GM18867 (cell line): ENCODE results near the gene BAIAP3.

ENCODE experiments used
- ATAC-seq: cut with Tn5 transposase; IDR thresholded peaks from one replicate; pipeline ENCODE4 v1.9.1; 2021; ENCODE audit warnings: mild to moderate bottlenecking, moderate library complexity; ENCODE audit not compliant: unreplicated experiment

The BAIAP3 gene

DNA sequence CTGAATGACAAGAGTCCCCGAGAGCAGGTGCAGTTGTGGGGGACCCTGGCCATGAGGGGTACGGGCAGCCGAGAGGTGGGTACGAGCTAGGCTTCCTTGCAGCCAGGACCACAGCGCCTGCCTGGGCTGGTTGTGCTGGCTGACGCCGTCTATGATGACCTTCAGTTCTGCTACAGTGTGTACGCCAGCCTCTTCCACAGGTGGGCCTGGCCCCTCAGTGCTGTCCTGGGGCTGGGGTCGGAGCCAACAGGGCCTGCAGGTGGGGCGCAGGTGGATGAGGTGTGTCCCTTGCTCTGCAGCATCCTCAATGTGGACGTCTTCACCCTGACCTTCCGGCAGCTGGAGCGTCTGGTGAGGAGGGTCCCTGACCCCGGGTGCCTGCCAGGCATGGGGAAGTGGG, 11.1 kb downstream of the BAIAP3 start:
- ATAC-seq = no peak

DNA sequence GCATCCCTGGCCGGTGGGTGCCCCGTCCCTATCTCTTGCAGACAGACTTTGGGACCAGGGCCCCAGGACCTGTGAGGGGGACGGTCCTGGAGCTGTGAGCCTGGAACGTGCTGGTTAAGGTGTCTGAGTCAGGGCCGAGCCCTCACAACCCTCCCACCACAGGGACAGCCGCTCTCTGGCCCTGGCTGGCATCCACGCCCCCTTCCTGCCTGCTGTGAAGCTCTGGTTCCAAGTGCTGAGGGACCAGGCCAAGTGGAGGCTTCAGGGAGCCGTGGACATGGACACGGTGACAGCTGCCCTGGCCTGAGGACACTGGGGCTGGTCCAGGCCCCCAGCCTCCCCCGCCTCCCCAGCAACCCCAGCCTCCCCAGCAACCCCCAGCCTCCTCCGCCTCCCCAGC, 11.6 kb downstream of the BAIAP3 start:
- ATAC-seq = no peak

DNA sequence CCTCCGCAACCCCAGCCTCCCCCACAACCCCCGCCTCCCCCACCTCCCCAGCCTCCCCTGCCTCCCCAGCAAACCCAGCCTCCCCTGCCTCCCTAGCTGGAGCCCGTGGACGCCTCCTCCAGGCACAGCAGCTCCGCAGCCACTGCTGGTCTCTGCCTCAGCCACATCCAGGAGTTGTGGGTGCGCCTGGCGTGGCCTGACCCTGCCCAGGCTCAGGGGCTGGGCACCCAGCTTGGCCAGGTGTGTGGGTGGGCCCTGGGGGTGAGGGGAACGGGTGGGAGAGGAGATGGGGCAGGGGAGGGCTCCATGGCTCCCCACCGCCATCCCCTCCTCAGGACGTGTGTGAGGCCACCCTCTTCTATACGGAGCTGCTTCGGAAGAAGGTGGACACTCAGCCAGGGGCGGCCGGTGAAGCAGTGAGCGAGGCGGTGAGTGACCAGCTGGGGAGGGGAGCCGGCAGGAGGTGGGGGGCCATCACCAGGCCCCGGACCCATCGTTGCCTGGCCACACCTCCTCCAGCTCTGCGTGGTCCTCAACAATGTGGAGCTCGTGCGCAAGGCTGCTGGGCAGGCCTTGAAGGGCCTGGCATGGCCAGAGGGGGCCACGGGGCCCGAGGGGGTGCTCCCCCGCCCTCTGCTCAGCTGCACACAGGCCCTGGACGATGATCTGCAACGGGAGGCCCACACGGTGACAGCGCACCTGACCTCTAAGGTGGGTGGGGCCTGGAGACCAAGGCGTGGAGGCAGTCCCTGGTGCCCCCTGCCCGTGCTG, 12.4 kb downstream of the BAIAP3 start:
- no peak for ATAC-seq

DNA sequence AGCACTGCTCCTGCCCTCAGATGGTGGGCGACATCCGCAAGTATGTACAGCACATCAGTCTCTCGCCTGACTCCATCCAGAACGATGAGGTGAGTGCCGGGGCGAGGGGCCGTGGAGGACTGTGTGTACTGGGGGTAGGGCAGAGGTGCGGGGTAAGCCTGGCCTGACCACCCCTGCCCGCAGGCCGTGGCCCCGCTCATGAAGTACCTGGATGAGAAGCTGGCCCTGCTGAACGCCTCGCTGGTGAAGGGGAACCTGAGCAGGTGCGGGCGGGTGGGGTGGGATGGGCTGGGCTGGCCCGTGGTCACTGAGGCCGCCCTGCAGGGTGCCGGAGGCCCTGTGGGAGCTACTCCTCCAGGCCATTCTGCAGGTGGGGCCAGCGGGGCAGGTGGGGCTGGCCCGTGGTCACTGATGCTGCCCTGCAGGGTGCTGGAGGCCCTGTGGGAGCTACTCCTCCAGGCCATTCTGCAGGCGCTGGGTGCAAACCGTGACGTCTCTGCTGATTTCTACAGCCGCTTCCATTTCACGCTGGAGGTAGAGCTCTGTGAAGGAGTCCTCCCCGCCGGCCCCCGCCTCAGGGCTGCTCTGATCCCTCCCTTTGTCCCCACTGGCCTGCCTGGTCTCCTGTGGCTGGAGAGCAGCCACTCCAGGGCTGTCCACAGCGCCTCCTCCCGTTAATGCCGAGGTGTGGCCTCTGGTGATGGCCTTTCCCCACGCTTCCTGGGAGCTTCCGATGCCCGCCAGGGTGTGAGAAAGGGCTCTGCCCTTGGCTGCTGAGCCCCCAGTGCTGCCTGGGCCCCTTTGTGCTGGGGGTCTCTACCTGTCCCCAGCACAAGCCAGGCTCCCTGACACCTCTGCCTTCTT, 13.2 kb downstream of the BAIAP3 start:
- no peak for ATAC-seq

DNA sequence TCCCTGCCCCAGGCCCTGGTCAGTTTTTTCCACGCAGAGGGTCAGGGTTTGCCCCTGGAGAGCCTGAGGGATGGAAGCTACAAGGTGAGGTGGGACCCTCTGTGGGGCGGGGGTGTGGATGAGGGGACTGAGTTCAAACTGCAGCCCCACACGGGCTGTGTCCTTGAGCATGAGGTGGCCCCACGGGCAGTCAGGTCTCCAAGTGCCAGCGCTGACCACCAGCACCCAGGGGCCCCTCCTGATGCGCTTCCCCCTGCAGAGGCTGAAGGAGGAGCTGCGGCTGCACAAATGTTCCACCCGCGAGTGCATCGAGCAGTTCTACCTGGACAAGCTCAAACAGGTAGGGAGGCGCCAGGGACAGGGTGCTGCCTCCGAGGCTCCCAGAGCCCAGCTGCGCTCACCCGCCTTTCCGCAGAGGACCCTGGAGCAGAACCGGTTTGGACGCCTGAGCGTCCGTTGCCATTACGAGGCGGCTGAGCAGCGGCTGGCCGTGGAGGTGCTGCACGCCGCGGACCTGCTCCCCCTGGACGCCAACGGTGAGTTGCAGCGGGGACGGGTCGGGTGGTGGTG, 13.9 kb downstream of the BAIAP3 start:
- no peak for ATAC-seq

DNA sequence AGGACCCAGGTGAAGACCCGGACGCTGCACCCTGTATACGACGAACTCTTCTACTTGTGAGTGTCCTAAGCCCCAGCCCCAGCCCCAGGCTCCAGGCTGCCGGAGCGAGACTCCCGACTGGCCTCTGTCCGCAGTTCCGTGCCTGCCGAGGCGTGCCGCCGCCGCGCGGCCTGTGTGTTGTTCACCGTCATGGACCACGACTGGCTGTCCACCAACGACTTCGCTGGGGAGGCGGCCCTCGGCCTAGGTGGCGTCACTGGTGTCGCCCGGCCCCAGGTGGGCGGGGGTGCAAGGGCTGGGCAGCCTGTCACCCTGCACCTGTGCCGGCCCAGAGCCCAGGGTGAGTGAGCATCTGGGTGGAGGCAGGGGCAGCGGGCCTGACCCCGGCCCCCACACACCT, 14.5 kb downstream of the BAIAP3 start:
- no peak for ATAC-seq

DNA sequence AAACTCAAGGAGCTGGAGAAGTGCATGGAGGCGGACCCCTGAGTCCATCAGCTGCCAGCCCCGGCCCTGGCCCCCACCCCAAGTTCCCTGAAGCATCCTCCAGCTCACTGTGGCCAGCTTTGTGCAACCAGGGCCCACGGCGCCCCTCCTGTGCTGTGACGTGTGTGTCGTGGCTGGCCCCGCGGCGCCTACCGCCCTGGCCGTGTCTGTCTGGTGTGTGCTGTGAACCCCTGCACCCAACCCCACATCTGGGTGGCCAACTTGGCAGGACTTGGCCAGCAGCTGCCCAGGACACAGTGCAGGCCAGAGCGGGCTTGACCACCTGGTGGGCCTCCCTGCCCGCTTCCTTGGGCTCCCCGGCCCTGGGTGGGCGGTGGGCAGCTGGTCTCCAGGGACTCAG, 15.0 kb downstream of the BAIAP3 start:
- ATAC-seq = no peak

DNA sequence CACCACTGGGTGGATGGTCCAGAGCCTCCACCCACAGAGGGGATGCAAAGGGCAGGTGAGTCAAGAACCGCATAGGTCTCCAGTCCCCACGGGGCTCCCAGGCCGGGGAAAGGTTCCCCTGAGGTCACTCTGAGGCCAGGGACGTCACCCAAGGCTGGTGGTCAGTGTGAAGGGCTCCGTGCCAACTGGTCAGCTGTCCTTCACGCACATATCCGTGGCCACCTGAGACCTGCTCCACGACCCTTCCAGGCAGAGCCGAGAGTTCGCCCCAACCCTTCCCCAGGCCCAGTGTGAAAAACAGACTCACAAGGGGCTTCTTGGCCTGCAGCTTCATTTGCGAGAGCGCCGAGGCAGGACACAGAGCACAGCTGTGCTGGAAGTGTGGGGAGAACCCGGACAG, 15.5 kb downstream of the BAIAP3 start:
- ATAC-seq = no peak

DNA sequence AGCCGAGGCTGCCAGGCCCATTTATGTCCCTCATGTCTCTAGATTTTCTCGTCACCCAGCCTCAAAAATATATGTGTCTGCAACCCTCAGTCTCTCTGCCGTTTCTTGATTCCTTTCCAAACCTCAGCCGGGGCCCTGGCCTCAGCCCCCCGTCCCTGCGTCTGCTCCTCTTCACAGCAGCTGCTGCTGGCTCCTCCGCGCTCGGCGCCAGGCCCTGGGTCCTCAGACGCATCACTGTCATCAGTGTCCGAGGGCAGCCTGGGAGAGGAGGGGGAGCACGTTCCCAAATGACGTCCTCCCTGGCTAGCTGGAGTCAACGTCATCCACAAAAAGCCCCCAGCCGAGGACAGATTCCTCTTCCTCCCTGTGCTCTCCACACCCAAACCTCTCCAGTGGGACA, 15.9 kb downstream of the BAIAP3 start:
- no peak for ATAC-seq

DNA sequence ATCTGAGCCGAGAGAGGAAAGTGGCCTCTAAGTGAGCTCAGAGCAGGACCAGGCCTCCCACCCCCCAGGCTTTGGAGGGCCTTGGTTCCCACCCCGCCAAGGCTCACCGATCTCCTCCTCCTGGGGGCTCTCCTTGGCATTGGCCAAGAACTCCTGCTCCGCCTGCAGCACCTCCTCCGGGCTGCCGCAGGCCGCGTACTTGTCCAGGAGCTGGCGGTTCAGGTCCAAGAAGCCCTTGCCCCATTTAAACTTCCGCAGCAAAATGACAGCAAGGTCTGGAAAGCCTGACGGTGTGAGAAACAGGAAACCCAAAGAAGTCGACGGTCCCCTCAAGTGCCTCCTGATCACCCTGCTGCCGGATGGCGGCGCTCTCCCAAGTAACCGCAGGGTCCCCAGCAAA, 16.5 kb downstream of the BAIAP3 start:
- ATAC-seq = no peak

DNA sequence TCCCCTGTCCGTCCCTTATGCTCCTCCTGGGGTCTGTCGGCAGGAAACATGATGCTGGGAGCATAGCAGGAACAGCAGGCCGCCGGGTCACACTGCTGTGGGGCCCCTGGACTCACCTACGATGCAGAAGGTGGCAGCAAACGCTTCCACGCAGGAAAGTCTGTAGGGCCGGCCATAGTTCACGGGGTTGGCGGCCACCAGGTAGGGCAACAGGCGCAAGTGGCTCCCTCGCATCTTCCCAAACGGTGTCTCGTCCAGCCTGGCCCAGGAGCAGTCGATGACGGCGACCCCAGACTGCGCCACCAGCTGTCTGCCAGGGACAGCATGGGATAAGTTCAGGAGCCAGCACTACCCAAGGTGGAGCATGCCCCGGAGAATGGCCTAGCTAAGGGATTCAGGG, 17.2 kb downstream of the BAIAP3 start:
- ATAC-seq = no peak

DNA sequence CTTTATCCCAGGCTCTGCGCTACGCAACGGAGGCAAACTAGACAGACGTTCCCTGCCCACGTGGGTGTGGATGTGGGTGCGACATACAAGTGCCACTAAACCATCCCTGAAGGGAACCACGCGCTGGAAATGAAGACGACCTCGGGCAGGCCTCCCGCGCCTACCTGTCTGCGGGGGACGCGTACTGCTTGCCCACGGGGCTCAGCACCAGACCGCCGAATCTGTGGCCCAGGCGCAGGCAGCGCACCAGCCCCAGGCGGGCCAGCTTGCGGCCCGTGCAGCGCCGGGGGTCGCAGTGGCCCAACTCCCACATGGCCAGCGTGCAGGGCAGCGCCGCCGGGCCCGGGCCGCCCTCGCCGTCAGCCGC, 17.8 kb downstream of the BAIAP3 start:
- peak; percentile 14 for ATAC-seq

DNA sequence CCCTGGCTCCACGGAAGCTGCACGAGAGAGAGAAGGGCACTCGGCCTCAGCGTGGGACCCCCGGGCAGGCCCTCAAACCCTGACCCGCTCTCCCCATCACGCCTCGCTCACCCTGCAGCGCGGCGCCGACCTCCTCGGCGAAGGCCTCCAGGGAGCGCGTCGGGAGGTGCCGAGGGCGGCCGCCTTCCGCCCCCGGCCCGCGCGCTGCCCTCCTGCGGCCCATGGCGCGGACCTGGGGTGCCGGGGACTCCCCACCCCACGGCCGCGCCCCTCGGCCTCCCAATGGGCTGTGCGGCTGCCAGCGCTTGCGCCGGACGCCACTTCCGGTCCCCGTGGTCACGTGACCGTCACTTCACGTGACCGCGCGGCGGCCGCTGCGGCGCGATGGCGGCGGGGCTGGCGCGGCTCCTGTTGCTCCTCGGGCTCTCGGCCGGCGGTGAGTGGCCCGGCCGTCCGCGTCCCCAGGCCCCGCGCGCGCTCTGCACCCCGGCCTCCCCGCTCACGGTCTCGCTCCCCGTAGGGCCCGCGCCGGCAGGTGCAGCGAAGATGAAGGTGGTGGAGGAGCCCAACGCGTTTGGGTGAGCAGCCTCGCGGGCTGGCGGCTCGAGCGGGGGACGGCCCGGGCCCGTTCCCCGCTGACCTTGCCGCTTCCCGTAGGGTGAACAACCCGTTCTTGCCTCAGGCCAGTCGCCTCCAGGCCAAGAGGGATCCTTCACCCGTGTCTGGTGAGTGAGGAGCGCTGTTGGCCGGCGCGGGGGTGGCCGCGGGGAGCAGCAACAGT, 18.3 kb downstream of the BAIAP3 start, which contains the start of the genes GNPTG and TSR3:
Gene GNPTG (plus strand): TSS at position 350 of the 781 bp plus-strand sequence. CDS start 35 bp downstream, at position 385.
Gene TSR3 (minus strand): TSS at position 297 of the 781 bp plus-strand sequence. CDS start 74 bp downstream, at position 223.
- ATAC-seq = peak; percentile 64

DNA sequence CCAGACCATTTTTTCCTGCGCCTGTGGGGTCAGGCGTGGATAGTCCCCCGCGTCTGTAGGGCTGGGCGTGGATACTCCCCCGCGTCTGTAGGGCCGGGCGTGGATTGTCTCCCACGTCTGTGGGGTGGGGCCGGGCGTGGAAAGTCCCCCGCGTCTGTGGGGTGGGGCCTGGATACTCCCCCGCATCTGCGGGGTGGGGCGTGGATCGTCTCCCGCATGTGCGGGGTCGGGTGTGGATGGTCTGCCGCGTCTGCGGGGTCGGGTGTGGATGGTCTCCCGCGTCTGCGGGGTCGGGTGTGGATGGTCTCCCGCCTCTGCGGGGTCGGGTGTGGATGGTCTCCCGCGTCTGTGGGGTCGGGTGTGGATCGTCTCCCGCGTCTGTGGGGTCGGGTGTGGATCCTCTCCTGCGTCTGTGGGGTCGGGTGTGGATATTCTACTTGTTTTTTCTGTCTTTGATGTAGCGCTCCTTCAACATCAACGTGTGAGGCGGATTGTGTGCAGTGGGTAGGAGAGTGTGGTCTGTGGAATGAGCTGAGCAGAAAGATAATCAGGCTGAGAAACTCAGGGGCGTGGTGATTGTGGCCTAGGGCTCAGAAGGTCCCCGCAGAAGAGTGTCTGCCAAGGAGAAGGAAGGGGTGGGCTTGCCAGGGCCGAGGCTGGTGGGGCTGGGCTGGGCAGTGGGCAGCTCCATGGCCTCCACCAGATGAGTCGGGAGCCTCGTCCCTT, 21.5 kb downstream of the BAIAP3 start:
- no peak for ATAC-seq

DNA sequence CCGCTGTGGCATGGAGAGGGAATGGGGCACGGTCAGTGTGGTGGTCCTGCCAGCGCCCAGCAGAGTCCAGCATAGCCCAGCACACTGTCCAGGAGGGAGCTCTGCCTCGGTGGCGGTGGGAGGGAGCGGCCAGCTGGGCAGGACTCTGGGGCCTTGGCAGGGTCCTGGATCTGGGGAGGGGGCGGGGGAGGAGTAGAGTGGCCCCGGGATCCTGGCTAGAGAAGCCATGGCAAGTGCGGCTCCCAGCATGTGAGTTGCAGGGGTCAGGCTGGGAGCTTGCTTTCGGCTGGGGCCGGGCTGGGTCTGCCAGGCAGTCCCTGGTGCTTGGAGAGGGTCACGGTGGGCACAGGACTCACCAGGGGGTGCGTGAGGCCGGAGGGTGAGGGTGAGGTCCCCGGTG, 22.1 kb downstream of the BAIAP3 start:
- ATAC-seq = no peak

DNA sequence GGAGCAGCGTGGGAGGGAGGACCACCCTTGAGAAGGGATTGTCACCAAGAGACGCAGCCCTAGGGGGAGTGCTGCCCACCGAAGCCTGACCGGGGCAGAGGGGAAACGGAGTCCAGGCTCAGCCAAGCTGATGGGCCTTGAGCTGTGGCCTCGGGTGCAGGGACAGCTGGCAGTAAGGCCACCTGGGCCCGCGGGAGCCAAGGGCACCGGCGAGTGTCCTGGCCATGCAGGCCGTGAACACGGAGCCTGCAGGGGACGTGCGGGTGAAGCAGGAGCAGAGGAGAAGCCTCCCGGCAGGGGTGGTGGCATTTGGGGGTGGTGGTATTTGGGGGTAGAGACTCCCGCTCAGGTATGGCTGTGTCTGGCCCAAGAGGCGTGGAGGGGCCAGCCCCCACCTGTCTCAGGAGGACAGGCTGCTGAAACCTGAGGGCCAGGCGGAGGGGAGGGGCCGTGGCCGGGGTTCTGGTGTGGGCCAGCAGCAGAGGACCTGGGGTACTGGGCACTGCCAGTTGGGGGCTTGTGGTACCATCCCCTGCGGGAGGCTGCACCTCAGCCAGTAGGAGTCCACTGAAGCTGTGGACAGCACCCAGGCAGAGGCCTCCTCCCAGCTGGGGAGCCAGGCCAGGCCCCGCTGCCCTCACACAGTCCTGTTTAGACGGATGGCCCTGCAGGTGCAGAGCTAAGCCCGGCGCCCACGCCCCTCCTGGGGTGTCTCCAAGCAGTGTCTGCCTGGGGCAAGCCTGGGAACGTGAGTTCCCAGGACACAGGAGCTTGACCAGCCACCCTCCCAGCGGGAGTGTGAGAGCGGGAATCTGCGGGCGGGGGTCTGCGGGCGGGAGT, 22.8 kb downstream of the BAIAP3 start:
- ATAC-seq = no peak

DNA sequence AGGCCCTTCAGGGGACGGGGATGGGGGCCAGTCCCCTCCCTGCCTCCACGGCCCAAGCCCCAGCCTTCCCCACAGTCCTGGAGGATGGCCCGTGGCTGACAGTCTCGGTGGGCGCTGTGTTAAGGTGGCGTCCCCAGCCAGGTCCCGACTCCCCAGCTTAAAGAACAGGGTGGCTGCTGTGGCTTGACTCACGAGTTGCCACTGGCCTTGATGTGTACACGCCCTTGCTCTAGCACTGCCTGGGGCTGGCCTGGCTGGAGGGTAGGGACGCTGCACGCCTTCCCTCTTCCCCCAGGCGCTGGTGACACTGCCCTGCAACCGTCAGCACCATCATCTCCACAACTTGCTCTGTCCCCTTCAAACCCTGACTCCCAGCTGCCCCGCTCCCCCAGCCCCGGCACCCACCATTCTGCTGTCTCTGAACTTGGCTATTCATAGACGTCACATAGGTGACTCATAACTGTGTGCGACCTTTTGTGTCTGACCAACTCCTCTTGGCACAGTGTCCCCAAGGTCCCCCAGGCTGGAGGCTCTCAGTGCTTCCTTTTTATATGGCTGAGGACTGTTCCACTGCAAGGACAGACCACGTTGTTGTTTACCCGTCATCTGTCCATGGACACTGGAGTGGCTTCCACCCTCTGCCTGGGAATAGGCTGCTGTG, 24.6 kb downstream of the BAIAP3 start:
- ATAC-seq = no peak

DNA sequence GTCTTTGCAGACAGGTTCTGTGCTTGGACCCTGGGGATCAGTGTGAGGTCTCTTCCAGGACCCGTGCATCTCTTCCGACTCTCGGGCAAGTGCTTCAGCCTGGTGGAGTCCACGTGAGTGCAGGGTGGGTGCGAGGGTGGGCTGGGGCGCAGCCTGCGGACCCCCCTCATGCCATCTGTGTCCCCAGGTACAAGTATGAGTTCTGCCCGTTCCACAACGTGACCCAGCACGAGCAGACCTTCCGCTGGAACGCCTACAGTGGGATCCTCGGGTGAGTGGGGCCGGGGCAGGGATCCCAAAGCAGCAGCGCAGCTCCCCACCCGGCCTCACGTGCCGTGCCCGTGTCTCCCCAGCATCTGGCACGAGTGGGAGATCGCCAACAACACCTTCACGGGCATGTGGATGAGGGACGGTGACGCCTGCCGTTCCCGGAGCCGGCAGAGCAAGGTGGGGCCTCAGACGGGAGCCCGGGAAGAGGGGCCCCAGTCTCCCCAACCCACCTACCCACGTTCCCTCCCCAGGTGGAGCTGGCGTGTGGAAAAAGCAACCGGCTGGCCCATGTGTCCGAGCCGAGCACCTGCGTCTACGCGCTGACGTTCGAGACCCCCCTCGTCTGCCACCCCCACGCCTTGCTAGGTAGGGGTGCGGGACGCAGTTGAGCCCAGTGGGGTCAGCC, 28.4 kb downstream of the BAIAP3 start:
- ATAC-seq = no peak
